Bronchial epithelial cell (primary cell): ENCODE data around the gene TM2D3. TPM values are rescaled to one million over a fixed set of nuclear protein-coding genes. Genes with fewer than 3 reads are reported as not detected.

Source experiments
- DNase-seq: peaks from one replicate; pipeline ENCODE4 v3.0.0-alpha.2; 2010; ENCODE audit warnings: low read depth
- FAIRE-seq: peaks from 2 replicates; lab custom pipeline; 2011; peaks lifted over from hg19 to GRCh38; lab: Jason Lieb, UNC
- H3K27me3 ChIP-seq: 2 replicates; pipeline ENCODE4 v1.5.1; 2011; ENCODE audit warnings: low read length; ENCODE audit not compliant: control insufficient read depth, insufficient read depth
- H3K36me3 ChIP-seq: 2 replicates; pipeline ENCODE4 v1.5.1; 2011; ENCODE audit warnings: low read length; ENCODE audit not compliant: control insufficient read depth, insufficient read depth
- H3K4me3 ChIP-seq: 2 replicates; pipeline ENCODE4 v1.5.1; 2011; ENCODE audit warnings: mild to moderate bottlenecking, low read depth, low read length, control low read depth
- CTCF ChIP-seq: IDR thresholded peaks from 2 replicates; pipeline ENCODE4 v1.5.1; 2011; ENCODE audit warnings: mild to moderate bottlenecking, moderate library complexity, low read length, control low read depth, inconsistent platforms; ENCODE audit not compliant: insufficient read depth, severe bottlenecking
- total RNA-seq: library from RNA; depleted of rRNA; stranded (reverse); fragments of >200 nt; gene quantifications from 2 replicates; pipeline ENCODE4 v1.2.1, GENCODE V29; 2014

The TM2D3 gene
- total RNA-seq, 1 donor from 2014 or later: 21.6 TPM

GRCh38 chr15:101648356-101648755 is 3.8 kb downstream of the TM2D3 start:
- H3K4me3 ChIP-seq: no peak overlapping the region
- DNase-seq: no peak
- no peaks in the 10 kb centered on the region for H3K27me3 ChIP-seq
- no peak for TF ChIP-seq CTCF
- FAIRE-seq: no peak
- H3K36me3 ChIP-seq: peaks cover 8% of the 10 kb centered on the region

- TF ChIP-seq CTCF: no peak
- no peaks in the 10 kb centered on the region for H3K27me3 ChIP-seq
- FAIRE-seq (no peak), DNase-seq (no peak)
- H3K4me3 ChIP-seq: no peak overlapping the region
- H3K36me3 ChIP-seq: peaks cover 10% of the 10 kb centered on the region
Observed at GRCh38 chr15:101647251-101647650, 4.9 kb downstream of the TM2D3 start.

GRCh38 chr15:101646672-101647071 is 5.5 kb downstream of the TM2D3 start:
- Histone ChIP-seq H3K27me3 (no peaks in the 10 kb centered on the region), H3K36me3 (peaks cover 10% of the 10 kb centered on the region), H3K4me3 (no peak overlapping the region)
- TF ChIP-seq CTCF: no peak
- FAIRE-seq: no peak
- DNase-seq: no peak

GRCh38 chr15:101642361-101642760 is 9.8 kb downstream of the TM2D3 start:
- FAIRE-seq (no peak), DNase-seq (no peak)
- H3K36me3 ChIP-seq: peaks cover 8% of the 10 kb centered on the region
- H3K4me3 ChIP-seq: no peak overlapping the region
- no peaks in the 10 kb centered on the region for H3K27me3 ChIP-seq
- no peak for TF ChIP-seq CTCF

GRCh38 chr15:101641894-101642293 is 10.3 kb downstream of the TM2D3 start:
- H3K36me3 ChIP-seq: peaks cover 7% of the 10 kb centered on the region
- H3K27me3 ChIP-seq: no peaks in the 10 kb centered on the region
- DNase-seq: peak; percentile 71
- TF ChIP-seq CTCF: no peak
- FAIRE-seq: no peak
- no peak overlapping the region for H3K4me3 ChIP-seq

GRCh38 chr15:101641129-101641764 is 10.9 kb downstream of the TM2D3 start:
- Histone ChIP-seq H3K36me3 (peaks cover 7% of the 10 kb centered on the region), H3K27me3 (no peaks in the 10 kb centered on the region), H3K4me3 (no peak overlapping the region)
- FAIRE-seq (no peak), DNase-seq (peak; percentile 63)
- peak; percentile 79 for TF ChIP-seq CTCF
